HepG2 (cell line): Measurements from ENCODE around the gene PTGDS. TPM values are rescaled to one million over a fixed set of nuclear protein-coding genes. Genes with fewer than 3 reads are reported as not detected.

Experiments used
- ATAC-seq: fragments of 200-7000 bp; cut with Tn5 transposase; 3 replicates; pipeline ENCODE4 v1.9.1; 2020; ENCODE audit warnings: mild to moderate bottlenecking, moderate library complexity
- BruUV-seq: library from RNA; stranded (reverse); fragments of 400-500 nt; replicated peaks from 2 replicates; lab custom pipeline; 2021; lab: Mats Ljungman, UMichigan
- CTCF ChIA-PET: fragments of 300-600 bp; formaldehyde crosslinking; extraction: SDS; loops from one replicate; lab custom pipeline; 2021; ENCODE audit warnings: low total read pairs, inconsistent platforms, low intra/inter-chr PET ratio; lab: Yijun Ruan, JAX
- POLR2A ChIA-PET: fragments of 350-600 bp; sonication (Branson Sonifier 250); formaldehyde crosslinking; loops from one replicate; lab custom pipeline; 2020; ENCODE audit warnings: antibody characterized with exemption, inconsistent platforms; lab: Yijun Ruan, JAX
- DNase-seq: peaks from one replicate; pipeline ENCODE4 v3.0.0-alpha.2; 2015; ENCODE audit warnings: low spot score
- FAIRE-seq: peaks from 3 replicates; lab custom pipeline; 2011; peaks lifted over from hg19 to GRCh38; lab: Jason Lieb, UNC
- H2AFZ ChIP-seq: one replicate; pipeline ENCODE4 v1.6.1; 2011; ENCODE audit warnings: low read length, inconsistent platforms
- H3K27ac ChIP-seq: fragments of 300-600 bp; 3 replicates; pipeline ENCODE4 v1.8.0; 2011; ENCODE audit warnings: mixed run types, mild to moderate bottlenecking, mixed read lengths, low read length, inconsistent platforms; ENCODE audit not compliant: insufficient read depth; ENCODE audit errors: extremely low read length
- H3K27me3 ChIP-seq, 2 experiments: fragments of 200-600 bp in 1 of 2; 2 replicates in 1 of 2; 3 replicates in 1 of 2; pipeline versions ENCODE4 v1.6.0 to v1.8.0; 2011; ENCODE audit warnings: low read length in 2 of 2, mild to moderate bottlenecking in 2 of 2, moderate library complexity in 2 of 2, inconsistent platforms in 1 of 2; ENCODE audit not compliant: insufficient read depth in 2 of 2, control insufficient read depth in 1 of 2
- H3K36me3 ChIP-seq, 2 experiments: fragments of 200-600 bp in 1 of 2; replicated peaks in 1 of 2; 2 replicates in 1 of 2; 3 replicates in 1 of 2; pipeline versions ENCODE4 v1.5.1 to v1.8.0; 2011; ENCODE audit warnings: low read length in 2 of 2, inconsistent platforms in 1 of 2; ENCODE audit not compliant: insufficient read depth in 2 of 2, control insufficient read depth in 1 of 2
- H3K4me1 ChIP-seq: 2 replicates; pipeline ENCODE4 v1.5.1; 2012; ENCODE audit warnings: low read length, inconsistent platforms; ENCODE audit not compliant: insufficient read depth
- H3K4me2 ChIP-seq: 2 replicates; pipeline ENCODE4 v1.6.0; 2011; ENCODE audit warnings: low read depth, low read length, inconsistent platforms
- H3K4me3 ChIP-seq, 3 experiments: fragments of 200-600 bp in 1 of 3; sonication (generic), shearing (Covaris generic) in 1 of 3; replicated peaks in 1 of 3; 2 replicates each; pipeline ENCODE4 v1.5.1; 2011 to 2016; ENCODE audit warnings: low read length in 3 of 3, inconsistent platforms in 2 of 3, low read depth in 2 of 3, mild to moderate bottlenecking in 2 of 3, control low read depth in 1 of 3, mixed read lengths in 1 of 3; ENCODE audit not compliant: insufficient read depth in 1 of 3
- H3K79me2 ChIP-seq: one replicate; pipeline ENCODE4 v1.6.1; 2011; ENCODE audit warnings: low read length, inconsistent platforms; ENCODE audit not compliant: insufficient read depth
- H3K9ac ChIP-seq: 2 replicates; pipeline ENCODE4 v1.6.0; 2011; ENCODE audit warnings: mild to moderate bottlenecking, low read depth, low read length, inconsistent platforms; ENCODE audit not compliant: insufficient read depth
- H3K9me3 ChIP-seq: 2 replicates; pipeline ENCODE4 v1.5.1; 2012; ENCODE audit warnings: mild to moderate bottlenecking, low read length
- H4K20me1 ChIP-seq: 2 replicates; pipeline ENCODE4 v1.6.0; 2011; ENCODE audit warnings: inconsistent platforms, mild to moderate bottlenecking, low read length, moderate library complexity; ENCODE audit not compliant: insufficient read depth
- BRD4 ChIP-seq: sonication (generic); formaldehyde crosslinking; IDR thresholded peaks from 2 replicates; pipeline ENCODE4 v1.4.0; 2020; ENCODE audit warnings: missing genetic modification reagents
- CEBPZ ChIP-seq: IDR thresholded peaks from 2 replicates; pipeline ENCODE4 v1.6.1; 2012; ENCODE audit warnings: low read length, improper control_type of control experiment
- EED ChIP-seq: sonication (generic); formaldehyde crosslinking; IDR thresholded peaks from 2 replicates; pipeline ENCODE4 v1.5.0; 2020; ENCODE audit warnings: mild to moderate bottlenecking, missing genetic modification reagents
- FOSL2 ChIP-seq: sonication (generic); formaldehyde crosslinking; IDR thresholded peaks from 2 replicates; pipeline ENCODE4 v1.4.0; 2020; ENCODE audit warnings: missing genetic modification reagents
- KAT2B ChIP-seq: fragments of 150-350 bp; IDR thresholded peaks from 2 replicates; pipeline ENCODE4 v1.6.1; 2014; ENCODE audit warnings: low read depth, low read length, borderline replicate concordance
- KAT8 ChIP-seq: IDR thresholded peaks from 2 replicates; pipeline ENCODE4 v1.6.1; 2016; ENCODE audit warnings: missing genetic modification reagents, missing compliant biosample characterization
- NAIF1 ChIP-seq: sonication (generic); formaldehyde crosslinking; IDR thresholded peaks from 2 replicates; pipeline ENCODE4 v1.5.0; 2020; ENCODE audit warnings: mild to moderate bottlenecking, missing genetic modification reagents, borderline replicate concordance
- PAX8 ChIP-seq: sonication (generic); formaldehyde crosslinking; IDR thresholded peaks from 2 replicates; pipeline ENCODE4 v1.8.0; 2022; ENCODE audit warnings: mild to moderate bottlenecking, missing genetic modification reagents, borderline replicate concordance
- ZNF251 ChIP-seq: sonication (generic); formaldehyde crosslinking; IDR thresholded peaks from 2 replicates; pipeline ENCODE4 v1.9.0; 2021; ENCODE audit warnings: mild to moderate bottlenecking, missing genetic modification reagents
- ZNF335 ChIP-seq: sonication (generic); formaldehyde crosslinking; IDR thresholded peaks from 2 replicates; pipeline ENCODE4 v1.4.0; 2020; ENCODE audit warnings: missing genetic modification reagents
- ZNF549 ChIP-seq: sonication (generic); formaldehyde crosslinking; IDR thresholded peaks from 2 replicates; pipeline ENCODE4 v1.5.0; 2020; ENCODE audit warnings: missing genetic modification reagents
- ZNF572 ChIP-seq: sonication (generic); formaldehyde crosslinking; IDR thresholded peaks from 2 replicates; pipeline ENCODE4 v1.5.1; 2020; ENCODE audit warnings: mild to moderate bottlenecking, missing genetic modification reagents
- ZNF737 ChIP-seq: sonication (generic); formaldehyde crosslinking; IDR thresholded peaks from 2 replicates; pipeline ENCODE4 v1.5.0; 2020; ENCODE audit warnings: missing genetic modification reagents, mild to moderate bottlenecking, borderline replicate concordance
- ZNF784 ChIP-seq: sonication (generic); formaldehyde crosslinking; IDR thresholded peaks from 2 replicates; pipeline ENCODE4 v1.5.1; 2020; ENCODE audit warnings: missing genetic modification reagents, mild to moderate bottlenecking, borderline replicate concordance
- WGBS: methylation state at CpG from one replicate; pipeline ENCODE4 v1.1.6; 2017; ENCODE audit warnings: low lambda C conversion rate; 5-methylcytosine and 5-hydroxymethylcytosine counted together
- in situ Hi-C: cut with HindIII; loops from 2 replicates; pipeline ENCODE4 v1.10.0; 2017; ENCODE audit warnings: low pct_unique_long_range_greater_than_20kb; ENCODE audit not compliant: extremely low pct_ligation_motif_present
- intact Hi-C: fragments of 100-400 bp; cut with micrococcal nuclease; formaldehyde crosslinking; loops from one replicate; pipeline ENCODE4 v1.10.0; 2022; ENCODE audit not compliant: unreplicated experiment
- polyA plus RNA-seq, 8 experiments: library from polyadenylated mRNA; depleted of rRNA in 3 of 8; stranded (reverse) in 7 of 8; unstranded in 1 of 8; fragments of >200 nt; fragmentation: Illumina TruSeq in 4 of 8; extraction: Trizol in 4 of 8; gene quantifications; 2 replicates each; pipeline versions ENCODE4 v1.2.1 to v1.2.3, GENCODE V29; 2011 to 2016; ENCODE audit warnings: low read depth in 4 of 8, missing spikeins in 1 of 8, mixed read lengths in 1 of 8; ENCODE audit not compliant: insufficient read depth in 1 of 8
- total RNA-seq, 5 experiments: library from RNA; depleted of rRNA; stranded (reverse); fragments of >200 nt; fragmentation: Illumina TruSeq; extraction: Trizol; gene quantifications; 2 replicates each; pipeline ENCODE4 v1.2.3, GENCODE V29; 2016; ENCODE audit warnings: low read depth in 1 of 5

PTGDS gene
- total and polyA plus RNA-seq, 2 of the 13 experiments (the other 11 are each of a cell fraction or from before 2014, with no cell fraction given) = 0.33 to 0.50 TPM

- no peak for ATAC-seq
- TF ChIP-seq NAIF1 (CRISPR knock-in tag) = no peak
- no peak for TF ChIP-seq KAT2B
- no peak for TF ChIP-seq EED (CRISPR knock-in tag)
- no peak for TF ChIP-seq FOSL2 (CRISPR knock-in tag)
- no peak for TF ChIP-seq KAT8 (CRISPR knock-in tag)
- no peak for TF ChIP-seq ZNF784
- TF ChIP-seq BRD4 = no peak
- TF ChIP-seq ZNF335 = no peak
- TF ChIP-seq PAX8 = no peak
- TF ChIP-seq CEBPZ = no peak
- no peak for TF ChIP-seq ZNF737 (CRISPR knock-in tag)
- TF ChIP-seq ZNF251 (CRISPR knock-in tag) = no peak
- TF ChIP-seq ZNF549 (CRISPR knock-in tag) = no peak
- no peak for TF ChIP-seq ZNF572 (CRISPR knock-in tag)
- TF ChIP-seq, all 625 proteins: peak for 0
- ChIA-PET CTCF (no interaction called here), POLR2A (no interaction called here)
- H3K9me3 ChIP-seq = no peaks in the 10 kb centered on the region
- no TSS peak for BruUV-seq
- intact Hi-C loops = no loop called here
- no peaks in the 10 kb centered on the region for H3K27me3 ChIP-seq
- no peaks in the 10 kb centered on the region for H4K20me1 ChIP-seq
- no peaks in the 10 kb centered on the region for H3K4me1 ChIP-seq
- in situ Hi-C loops = no loop called here
- H3K79me2 ChIP-seq = no peaks in the 10 kb centered on the region
- DNase-seq = no peak
- no peak overlapping the region for H3K9ac ChIP-seq
- H3K36me3 ChIP-seq = no peaks in the 10 kb centered on the region
- no peak overlapping the region for H2AFZ ChIP-seq
- FAIRE-seq = no peak
- WGBS = 94% methylated on average over 22 of the region's 49 CpGs
- no peak overlapping the region for H3K4me2 ChIP-seq
- H3K27ac ChIP-seq = no peak overlapping the region
- no peak overlapping the region for H3K4me3 ChIP-seq
Observed at GRCh38 chr9:137009938-137010732, 32.8 kb downstream of the PTGDS start.
